Activated T-cell treated with anti-CD3 and anti-CD28 coated beads for 1 hour (primary cell): ENCODE data around the gene CSRP2.

Source experiments
- DNase-seq: peaks from one replicate; pipeline ENCODE4 v3.0.0-alpha.2; 2020; ENCODE audit warnings: low read depth

Gene CSRP2

GRCh38 chr12:76891609-76892008, 12.8 kb upstream of the CSRP2 start:
- no peak for DNase-seq

GRCh38 chr12:76890151-76891143, 11.6 kb upstream of the CSRP2 start:
- peak; percentile 20 for DNase-seq

- DNase-seq: no peak
Observed at GRCh38 chr12:76888775-76889174, 10.0 kb upstream of the CSRP2 start.

GRCh38 chr12:76883811-76884210, 5.0 kb upstream of the CSRP2 start:
- DNase-seq: no peak

- no peak for DNase-seq
Observed at GRCh38 chr12:76883151-76883550, 4.3 kb upstream of the CSRP2 start.

GRCh38 chr12:76882367-76882766, 3.5 kb upstream of the CSRP2 start:
- DNase-seq: no peak

GRCh38 chr12:76881142-76881541, 2.3 kb upstream of the CSRP2 start:
- no peak for DNase-seq

- DNase-seq: no peak
Observed at GRCh38 chr12:76880519-76881023, 1.8 kb upstream of the CSRP2 start.

- DNase-seq: no peak
Observed at GRCh38 chr12:76879710-76880518, 1.1 kb upstream of the CSRP2 start.

- no peak for DNase-seq
Observed at GRCh38 chr12:76878099-76878898, 520 bp downstream of the CSRP2 start.

GRCh38 chr12:76876696-76877229, 2.1 kb downstream of the CSRP2 start:
- DNase-seq: no peak

GRCh38 chr12:76874491-76875190, 4.2 kb downstream of the CSRP2 start:
- no peak for DNase-seq

GRCh38 chr12:76874027-76874426, 4.8 kb downstream of the CSRP2 start:
- no peak for DNase-seq

- DNase-seq: no peak
Observed at GRCh38 chr12:76872415-76872814, 6.4 kb downstream of the CSRP2 start.

GRCh38 chr12:76871742-76872141, 7.1 kb downstream of the CSRP2 start:
- DNase-seq: no peak

GRCh38 chr12:76871082-76871481, 7.7 kb downstream of the CSRP2 start:
- no peak for DNase-seq

- no peak for DNase-seq
Observed at GRCh38 chr12:76866726-76867125, 12.1 kb downstream of the CSRP2 start.

GRCh38 chr12:76866151-76866567, 12.7 kb downstream of the CSRP2 start:
- DNase-seq: no peak

- no peak for DNase-seq
Observed at GRCh38 chr12:76864791-76865400, 13.9 kb downstream of the CSRP2 start.

- no peak for DNase-seq
Observed at GRCh38 chr12:76863837-76864236, 15.0 kb downstream of the CSRP2 start.
